Fibroblast of skin of right biceps (primary cell): Measurements from ENCODE around the gene EIF3B.
"Not testable (repeated sequence)": the region's sequence is repeated elsewhere in the genome, so short reads cannot be mapped to it uniquely, and the experiment has no call there.

ENCODE experiments used
- DNase-seq: peaks from one replicate; pipeline ENCODE4 v3.0.0-alpha.2; 2013

EIF3B gene

GRCh38 chr7:2354186-2354938 is at the start of gene EIF3B:
Gene EIF3B (plus strand): TSS chr7:2354827. CDS start chr7:2354922, 95 bp downstream.
- DNase-seq, result peak; percentile 96

- DNase-seq, result not testable (repeated sequence)
Observed at GRCh38 chr7:2305258-2305657, 49.4 kb upstream of the EIF3B start.

- no peak for DNase-seq
Observed at GRCh38 chr7:2306688-2307087, 47.9 kb upstream of the EIF3B start.

- no peak for DNase-seq
Observed at GRCh38 chr7:2307690-2308107, 46.9 kb upstream of the EIF3B start.

- peak; percentile 87 for DNase-seq
Observed at GRCh38 chr7:2309889-2310331, 44.7 kb upstream of the EIF3B start.

GRCh38 chr7:2312267-2312929 is 42.2 kb upstream of the EIF3B start:
- no peak for DNase-seq

GRCh38 chr7:2313450-2314208 is 41.0 kb upstream of the EIF3B start:
- DNase-seq, result peak; percentile 11

GRCh38 chr7:2314209-2314955 is 40.2 kb upstream of the EIF3B start, which contains the start of gene SNX8:
Gene SNX8 (minus strand): TSS chr7:2314441. CDS start chr7:2314421, 20 bp downstream.
- DNase-seq, result peak; percentile 84

GRCh38 chr7:2314956-2315530 is 39.6 kb upstream of the EIF3B start:
- DNase-seq, result not testable (repeated sequence)

GRCh38 chr7:2315787-2316186 is 38.8 kb upstream of the EIF3B start:
- DNase-seq, result no peak

- DNase-seq, result no peak
Observed at GRCh38 chr7:2316578-2316977, 38.0 kb upstream of the EIF3B start.

GRCh38 chr7:2317556-2318293 is 36.9 kb upstream of the EIF3B start:
- no peak for DNase-seq

- peak; percentile 48 for DNase-seq
Observed at GRCh38 chr7:2321020-2321419, 33.6 kb upstream of the EIF3B start.

- no peak for DNase-seq
Observed at GRCh38 chr7:2325162-2325561, 29.5 kb upstream of the EIF3B start.

- no peak for DNase-seq
Observed at GRCh38 chr7:2326951-2327350, 27.7 kb upstream of the EIF3B start.

- DNase-seq, result no peak
Observed at GRCh38 chr7:2330493-2330892, 24.1 kb upstream of the EIF3B start.

- no peak for DNase-seq
Observed at GRCh38 chr7:2331707-2332106, 22.9 kb upstream of the EIF3B start.

GRCh38 chr7:2332606-2333231 is 21.9 kb upstream of the EIF3B start:
- not testable (repeated sequence) for DNase-seq

GRCh38 chr7:2336626-2337299 is 17.9 kb upstream of the EIF3B start:
- no peak for DNase-seq

GRCh38 chr7:2347351-2348063 is 7.1 kb upstream of the EIF3B start:
- DNase-seq, result not testable (repeated sequence)
